ENCODE measurements around the gene CYP24A1. TPM values are rescaled to one million over a fixed set of nuclear protein-coding genes. Genes with fewer than 3 reads are reported as not detected.
A peak's percentile ranks its signal among the peaks of the same experiment; 100 is the strongest.

The CYP24A1 gene
- total and polyA plus RNA-seq, 2 of the 13 experiments (the other 11 are each of a cell fraction or from before 2014, with no cell fraction given), result 9.4 to 32.7 TPM

DNA sequence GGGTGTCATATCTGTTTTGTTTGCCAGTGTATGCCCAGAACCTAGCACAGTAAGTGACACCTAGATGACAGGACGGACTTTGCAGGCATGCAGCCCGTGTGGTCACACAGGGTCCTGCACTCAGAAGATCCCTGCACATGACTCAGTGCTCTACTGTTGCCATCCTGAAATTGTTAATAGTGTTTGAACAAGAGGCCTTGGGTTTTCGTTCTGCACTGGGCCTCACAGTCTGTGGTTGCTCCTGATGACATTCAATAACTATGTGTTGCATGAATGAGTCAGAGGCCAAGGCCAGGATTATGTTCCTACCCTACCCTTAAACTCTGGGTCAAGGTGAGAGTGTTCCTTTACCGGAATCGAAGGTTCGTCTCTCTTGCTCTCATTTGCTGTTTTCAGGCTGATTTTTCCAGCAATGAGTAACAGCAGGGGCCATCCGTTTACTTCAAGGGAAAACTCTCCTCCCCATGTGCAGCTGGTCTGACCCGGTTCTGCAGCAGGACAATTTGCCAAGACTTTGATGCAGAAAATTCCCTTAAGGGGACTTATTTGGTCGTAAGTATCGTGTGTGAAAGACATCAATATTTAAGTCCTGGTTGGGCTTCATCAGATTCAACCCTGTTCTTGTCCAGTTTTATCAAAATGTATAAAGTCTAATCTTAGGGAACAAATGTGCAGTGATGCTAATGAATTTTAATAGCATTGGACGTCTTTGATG lies 21.1 kb upstream of the CYP24A1 start (continued):
- TF ChIP-seq, protein P1, sequence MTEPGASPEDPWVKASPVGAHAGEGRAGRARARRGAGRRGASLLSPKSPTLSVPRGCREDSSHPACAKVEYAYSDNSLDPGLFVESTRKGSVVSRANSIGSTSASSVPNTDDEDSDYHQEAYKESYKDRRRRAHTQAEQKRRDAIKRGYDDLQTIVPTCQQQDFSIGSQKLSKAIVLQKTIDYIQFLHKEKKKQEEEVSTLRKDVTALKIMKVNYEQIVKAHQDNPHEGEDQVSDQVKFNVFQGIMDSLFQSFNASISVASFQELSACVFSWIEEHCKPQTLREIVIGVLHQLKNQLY (CRISPR knock-in tag; IDR thresholded peaks at IDR 0.05), result peak; percentile 90
- TF ChIP-seq SRSF1 (optimal IDR thresholded peaks at IDR 0.05; ENCODE audit: low read depth, low read length) (no peak), ASH2L (IDR thresholded peaks at IDR 0.05; ENCODE audit: insufficient read length, low read depth, low read length) (peak; percentile 84), JUN (CRISPR knock-in tag; IDR thresholded peaks at IDR 0.05) (peak; percentile 99), ZMAT3 (CRISPR knock-in tag; conservative IDR thresholded peaks at IDR 0.05) (no peak; the same call in 1 of the 2 replicates), EEA1 (CRISPR knock-in tag; IDR thresholded peaks at IDR 0.05; ENCODE audit: borderline replicate concordance) (peak; percentile 54; the same call in 1 of the 2 replicates), PITX1 (CRISPR knock-in tag; IDR thresholded peaks at IDR 0.05) (peak; percentile 95), ZNF879 (CRISPR knock-in tag; IDR thresholded peaks at IDR 0.05) (no peak), NCOA1 (CRISPR knock-in tag; IDR thresholded peaks at IDR 0.05) (peak; percentile 88; the same call in 1 of the 2 replicates), ZNF343 (CRISPR knock-in tag; IDR thresholded peaks at IDR 0.05) (no peak), PRPF4 (IDR thresholded peaks at IDR 0.05; ENCODE audit: low read depth, low read length, poor library complexity, severe bottlenecking) (no peak), HNRNPUL1 (IDR thresholded peaks at IDR 0.05; ENCODE audit: low read depth, low read length) (no peak), SMYD3 (CRISPR knock-in tag; IDR thresholded peaks at IDR 0.05) (peak; percentile 47; the same call in 1 of the 2 replicates), GFI1 (CRISPR knock-in tag; IDR thresholded peaks at IDR 0.05; ENCODE audit: borderline replicate concordance) (peak; percentile 85)
- TF ChIP-seq, protein P2, sequence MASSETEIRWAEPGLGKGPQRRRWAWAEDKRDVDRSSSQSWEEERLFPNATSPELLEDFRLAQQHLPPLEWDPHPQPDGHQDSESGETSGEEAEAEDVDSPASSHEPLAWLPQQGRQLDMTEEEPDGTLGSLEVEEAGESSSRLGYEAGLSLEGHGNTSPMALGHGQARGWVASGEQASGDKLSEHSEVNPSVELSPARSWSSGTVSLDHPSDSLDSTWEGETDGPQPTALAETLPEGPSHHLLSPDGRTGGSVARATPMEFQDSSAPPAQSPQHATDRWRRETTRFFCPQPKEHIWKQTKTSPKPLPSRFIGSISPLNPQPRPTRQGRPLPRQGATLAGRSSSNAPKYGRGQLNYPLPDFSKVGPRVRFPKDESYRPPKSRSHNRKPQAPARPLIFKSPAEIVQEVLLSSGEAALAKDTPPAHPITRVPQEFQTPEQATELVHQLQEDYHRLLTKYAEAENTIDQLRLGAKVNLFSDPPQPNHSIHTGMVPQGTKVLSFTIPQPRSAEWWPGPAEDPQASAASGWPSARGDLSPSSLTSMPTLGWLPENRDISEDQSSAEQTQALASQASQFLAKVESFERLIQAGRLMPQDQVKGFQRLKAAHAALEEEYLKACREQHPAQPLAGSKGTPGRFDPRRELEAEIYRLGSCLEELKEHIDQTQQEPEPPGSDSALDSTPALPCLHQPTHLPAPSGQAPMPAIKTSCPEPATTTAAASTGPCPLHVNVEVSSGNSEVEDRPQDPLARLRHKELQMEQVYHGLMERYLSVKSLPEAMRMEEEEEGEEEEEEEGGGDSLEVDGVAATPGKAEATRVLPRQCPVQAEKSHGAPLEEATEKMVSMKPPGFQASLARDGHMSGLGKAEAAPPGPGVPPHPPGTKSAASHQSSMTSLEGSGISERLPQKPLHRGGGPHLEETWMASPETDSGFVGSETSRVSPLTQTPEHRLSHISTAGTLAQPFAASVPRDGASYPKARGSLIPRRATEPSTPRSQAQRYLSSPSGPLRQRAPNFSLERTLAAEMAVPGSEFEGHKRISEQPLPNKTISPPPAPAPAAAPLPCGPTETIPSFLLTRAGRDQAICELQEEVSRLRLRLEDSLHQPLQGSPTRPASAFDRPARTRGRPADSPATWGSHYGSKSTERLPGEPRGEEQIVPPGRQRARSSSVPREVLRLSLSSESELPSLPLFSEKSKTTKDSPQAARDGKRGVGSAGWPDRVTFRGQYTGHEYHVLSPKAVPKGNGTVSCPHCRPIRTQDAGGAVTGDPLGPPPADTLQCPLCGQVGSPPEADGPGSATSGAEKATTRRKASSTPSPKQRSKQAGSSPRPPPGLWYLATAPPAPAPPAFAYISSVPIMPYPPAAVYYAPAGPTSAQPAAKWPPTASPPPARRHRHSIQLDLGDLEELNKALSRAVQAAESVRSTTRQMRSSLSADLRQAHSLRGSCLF (CRISPR knock-in tag; IDR thresholded peaks at IDR 0.05; ENCODE audit: borderline replicate concordance), result no peak; the same call in 1 of the 2 replicates
- TF ChIP-seq, protein P3, sequence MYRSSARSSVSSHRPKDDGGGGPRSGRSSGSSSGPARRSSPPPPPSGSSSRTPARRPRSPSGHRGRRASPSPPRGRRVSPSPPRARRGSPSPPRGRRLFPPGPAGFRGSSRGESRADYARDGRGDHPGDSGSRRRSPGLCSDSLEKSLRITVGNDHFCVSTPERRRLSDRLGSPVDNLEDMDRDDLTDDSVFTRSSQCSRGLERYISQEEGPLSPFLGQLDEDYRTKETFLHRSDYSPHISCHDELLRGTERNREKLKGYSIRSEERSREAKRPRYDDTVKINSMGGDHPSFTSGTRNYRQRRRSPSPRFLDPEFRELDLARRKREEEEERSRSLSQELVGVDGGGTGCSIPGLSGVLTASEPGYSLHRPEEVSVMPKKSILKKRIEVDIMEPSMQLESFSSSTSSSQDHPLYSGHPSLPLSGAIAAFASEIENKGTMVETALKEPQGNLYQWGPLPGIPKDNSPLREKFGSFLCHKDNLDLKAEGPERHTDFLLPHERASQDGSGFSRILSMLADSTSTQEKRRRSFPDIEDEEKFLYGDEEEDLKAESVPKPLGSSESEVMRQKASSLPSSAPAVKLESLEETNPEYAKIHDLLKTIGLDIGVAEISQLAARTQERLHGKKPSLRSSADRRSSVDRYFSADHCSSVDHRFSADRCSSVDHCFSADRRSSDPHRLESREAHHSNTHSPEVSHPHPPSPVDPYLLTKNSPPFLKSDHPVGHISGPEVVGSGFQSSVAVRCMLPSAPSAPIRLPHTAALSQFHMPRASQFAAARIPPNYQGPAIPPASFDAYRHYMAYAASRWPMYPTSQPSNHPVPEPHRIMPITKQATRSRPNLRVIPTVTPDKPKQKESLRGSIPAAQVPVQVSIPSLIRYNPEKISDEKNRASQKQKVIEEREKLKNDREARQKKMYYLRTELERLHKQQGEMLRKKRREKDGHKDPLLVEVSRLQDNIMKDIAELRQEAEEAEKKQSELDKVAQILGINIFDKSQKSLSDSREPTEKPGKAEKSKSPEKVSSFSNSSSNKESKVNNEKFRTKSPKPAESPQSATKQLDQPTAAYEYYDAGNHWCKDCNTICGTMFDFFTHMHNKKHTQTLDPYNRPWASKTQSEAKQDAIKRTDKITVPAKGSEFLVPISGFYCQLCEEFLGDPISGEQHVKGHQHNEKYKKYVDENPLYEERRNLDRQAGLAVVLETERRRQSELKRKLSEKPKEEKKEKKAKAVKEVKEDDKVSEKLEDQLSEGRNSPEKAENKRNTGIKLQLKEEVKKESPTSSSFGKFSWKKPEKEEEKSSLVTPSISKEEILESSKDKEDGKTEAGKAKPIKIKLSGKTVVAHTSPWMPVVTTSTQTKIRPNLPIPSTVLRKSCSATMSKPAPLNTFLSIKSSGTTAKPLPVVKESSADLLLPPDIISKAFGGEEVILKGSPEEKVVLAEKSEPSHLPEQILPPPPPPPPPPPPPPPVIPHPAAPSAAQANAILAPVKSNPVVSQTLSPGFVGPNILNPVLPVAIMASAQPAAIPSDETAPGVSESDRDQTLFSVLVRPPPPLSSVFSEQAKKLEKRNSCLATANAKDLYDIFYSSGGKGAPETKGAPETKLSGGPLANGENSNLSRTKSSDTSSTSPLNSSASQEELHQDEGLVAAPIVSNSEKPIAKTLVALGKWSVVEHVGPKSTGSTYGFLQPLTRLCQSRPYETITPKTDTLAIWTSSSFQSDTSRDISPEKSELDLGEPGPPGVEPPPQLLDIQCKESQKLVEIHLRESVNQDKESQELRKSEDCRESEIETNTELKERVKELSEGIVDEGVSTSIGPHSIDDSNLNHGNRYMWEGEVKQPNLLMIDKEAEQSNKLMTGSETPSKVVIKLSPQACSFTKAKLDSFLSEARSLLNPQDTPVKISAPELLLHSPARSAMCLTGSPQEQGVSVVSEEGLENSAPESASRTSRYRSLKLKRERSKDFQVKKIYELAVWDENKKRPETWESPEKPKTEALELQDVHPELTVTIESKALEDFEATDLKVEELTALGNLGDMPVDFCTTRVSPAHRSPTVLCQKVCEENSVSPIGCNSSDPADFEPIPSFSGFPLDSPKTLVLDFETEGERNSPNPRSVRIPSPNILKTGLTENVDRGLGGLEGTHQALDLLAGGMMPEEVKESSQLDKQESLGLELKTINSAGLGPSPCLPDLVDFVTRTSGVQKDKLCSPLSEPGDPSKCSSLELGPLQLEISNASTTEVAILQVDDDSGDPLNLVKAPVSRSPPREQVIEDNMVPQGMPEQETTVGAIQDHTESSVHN (CRISPR knock-in tag; IDR thresholded peaks at IDR 0.05), result peak; percentile 96
